Stimulated activated CD8-positive, alpha-beta memory T cell treated with anti-CD3 and anti-CD28 coated beads, Interleukin-7, amount 100 ng/mL, for 24 hours (primary cell): Measurements from ENCODE around the gene FCHSD2.
"Not testable (repeated sequence)": the region's sequence is repeated elsewhere in the genome, so short reads cannot be mapped to it uniquely, and the experiment has no call there.

Experiments
- DNase-seq: peaks from one replicate; pipeline ENCODE4 v3.0.0-alpha.2; 2020; ENCODE audit warnings: low read depth

The FCHSD2 gene

GRCh38 chr11:73151416-73151815 is 9.3 kb upstream of the FCHSD2 start:
- DNase-seq, result no peak

DNA sequence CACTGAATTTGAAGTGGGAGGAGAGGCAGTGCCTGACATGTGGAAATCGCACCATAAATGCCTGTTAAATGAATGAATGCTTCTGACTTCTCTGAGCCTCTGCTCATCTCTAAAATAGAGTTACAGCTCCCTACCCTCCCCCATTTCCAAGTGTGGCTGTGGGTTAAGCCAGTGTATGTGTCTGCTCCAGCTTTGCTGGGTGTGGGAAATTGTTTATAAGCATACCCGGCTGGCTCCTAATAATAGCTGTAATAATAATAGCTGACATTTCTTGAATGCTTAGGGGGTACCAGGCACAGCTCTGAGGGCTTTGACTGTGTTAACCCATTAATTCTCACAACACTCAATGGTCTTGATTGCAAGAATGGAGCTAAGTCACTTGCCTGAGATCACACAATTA is 7.0 kb upstream of the FCHSD2 start:
- no peak for DNase-seq

- DNase-seq, result no peak
These were observed 5.9 kb upstream of the FCHSD2 start for GRCh38 chr11:73147771-73148681.

DNA sequence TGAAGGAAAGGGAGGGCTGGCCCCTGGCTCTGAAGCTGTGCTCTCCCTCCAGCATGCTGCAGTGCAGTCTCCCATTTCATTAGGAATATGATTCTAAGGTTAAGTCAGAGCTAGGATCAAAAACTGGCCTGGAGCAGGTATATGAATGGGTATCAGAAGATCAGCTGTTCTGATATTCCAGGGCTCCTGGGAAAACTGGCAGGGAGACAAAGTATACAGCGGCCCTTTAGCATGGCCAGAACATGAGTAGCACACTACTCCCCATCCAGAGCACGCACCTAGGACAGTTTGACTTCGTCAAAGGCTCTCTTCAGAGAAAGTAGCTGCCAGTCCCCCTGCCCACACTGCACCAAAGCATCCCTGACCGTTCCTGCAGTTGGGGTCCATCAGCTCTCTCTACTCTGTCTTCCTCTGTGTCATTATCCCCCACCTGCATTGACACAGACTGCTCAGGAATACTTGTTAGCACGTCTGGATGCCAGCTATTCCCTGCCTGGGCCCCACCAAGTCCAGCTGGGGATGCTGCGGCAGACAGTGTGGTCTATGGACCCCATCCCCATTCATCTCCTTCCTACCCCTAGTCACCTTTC is 4.0 kb upstream of the FCHSD2 start:
- no peak for DNase-seq

- DNase-seq, result no peak
These were observed 1.2 kb upstream of the FCHSD2 start for GRCh38 chr11:73143126-73143838.

DNA sequence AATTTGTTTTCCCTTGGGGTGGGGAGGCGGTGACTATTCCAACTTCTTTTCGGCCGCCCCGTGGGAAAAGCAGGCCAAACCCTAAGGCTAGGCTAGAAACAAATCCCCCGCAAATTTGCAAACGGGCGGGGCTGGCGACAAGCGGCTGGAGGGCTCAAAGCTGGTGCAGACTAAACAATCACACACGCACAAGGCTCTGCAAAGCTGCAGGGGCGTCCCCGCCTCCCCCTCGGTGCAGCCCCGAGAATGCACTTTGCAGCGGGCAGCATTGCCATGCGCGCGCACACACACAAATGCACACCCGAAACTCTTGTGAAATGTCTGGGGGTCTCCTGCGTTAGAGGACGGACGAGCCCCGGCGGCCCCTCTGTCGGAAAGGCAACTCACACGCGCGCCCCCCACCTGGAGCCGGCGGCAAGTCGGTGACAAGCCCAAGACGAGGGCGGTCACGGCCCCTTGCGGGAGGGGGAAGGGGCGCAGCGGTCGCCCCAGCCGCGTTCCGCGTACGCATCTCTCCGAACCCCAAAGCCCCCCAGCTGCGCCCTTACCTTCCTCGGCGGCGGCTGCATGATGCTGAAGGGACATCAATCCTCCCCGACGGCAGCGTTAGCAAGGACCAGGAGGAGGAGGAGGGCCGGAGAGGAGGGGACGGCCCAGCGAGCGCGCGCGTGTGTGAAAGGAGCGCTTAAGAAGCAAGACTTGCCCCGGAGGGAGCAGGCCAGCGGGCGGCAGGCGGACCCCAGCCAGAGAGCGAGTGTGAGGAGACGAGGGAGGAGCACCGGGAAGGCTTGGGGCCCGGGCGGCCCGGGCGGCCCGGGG is 600 bp downstream of the FCHSD2 start:
- peak; percentile 23 for DNase-seq

GRCh38 chr11:73141031-73141308 is 1.1 kb downstream of the FCHSD2 start:
- DNase-seq, result no peak

DNA sequence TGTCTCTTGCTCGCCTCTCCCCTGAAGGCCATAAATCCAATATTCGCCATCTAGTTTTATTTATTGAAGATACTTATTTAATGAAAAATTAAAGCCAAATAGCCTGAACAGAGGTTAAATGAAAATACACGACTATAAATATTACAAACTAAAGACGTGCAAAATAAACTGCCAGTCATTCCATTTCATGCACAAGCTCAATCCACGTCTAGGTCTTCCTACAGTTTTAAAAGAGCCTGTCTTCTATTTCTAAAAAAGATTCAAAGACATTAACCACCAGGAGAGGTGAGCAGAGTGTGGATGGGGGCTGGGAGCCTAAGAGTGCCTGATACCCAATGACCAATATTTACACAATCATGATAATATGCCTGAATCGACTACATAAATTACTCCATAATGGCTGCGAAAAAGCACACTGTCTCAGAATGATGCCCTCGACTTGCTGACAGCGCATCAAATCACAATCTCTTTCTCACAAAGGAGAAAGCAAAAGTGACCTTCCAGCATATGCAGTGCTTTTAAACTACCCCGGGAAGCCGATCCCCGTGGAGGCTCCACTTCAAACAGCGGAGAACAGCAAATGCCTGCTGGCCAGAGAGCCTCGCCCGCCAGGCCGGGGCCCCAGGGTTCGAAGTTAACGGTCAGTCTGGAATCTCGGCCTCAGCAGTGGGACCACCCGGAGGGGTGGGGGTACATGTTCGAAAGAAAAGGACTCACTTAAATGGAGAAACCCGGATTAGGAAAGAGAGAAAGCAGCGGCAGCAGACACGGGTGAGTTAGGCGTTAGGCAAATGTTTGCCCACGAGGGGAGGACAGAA is 1.7 kb downstream of the FCHSD2 start:
- DNase-seq, result no peak

DNA sequence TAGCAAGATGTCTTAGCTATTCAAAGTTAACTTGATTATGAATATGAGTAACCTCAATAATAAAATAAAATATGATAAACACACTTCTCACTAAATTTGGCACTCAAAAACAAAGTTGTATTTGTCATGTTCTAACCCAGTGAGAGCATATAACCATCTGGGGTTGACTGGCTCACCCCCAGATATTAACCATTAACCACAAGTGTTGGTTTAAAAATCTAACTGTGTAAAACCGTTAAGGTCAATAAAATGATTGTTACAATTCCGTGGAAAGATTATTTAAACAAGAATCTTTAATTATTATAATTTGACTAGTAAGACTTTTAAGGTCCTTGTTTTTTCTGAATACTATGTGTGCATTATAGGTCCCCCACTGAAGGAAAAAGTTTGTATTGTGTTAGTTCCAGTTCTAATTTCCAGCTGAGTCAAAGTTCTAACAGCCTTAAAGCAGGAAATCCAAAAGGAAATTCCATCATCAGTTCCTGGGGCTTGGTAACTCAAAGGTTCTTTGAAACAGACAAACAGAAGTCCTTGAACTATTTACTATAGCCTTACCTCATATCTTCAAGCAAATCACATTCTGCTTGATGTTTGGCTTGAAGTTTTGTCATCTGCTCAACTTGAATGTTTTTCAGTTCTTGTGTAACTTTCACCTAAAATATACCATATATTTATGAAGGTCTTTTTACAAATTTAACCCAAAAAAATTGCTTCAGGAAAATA is 2.5 kb downstream of the FCHSD2 start:
- DNase-seq, result no peak

DNA sequence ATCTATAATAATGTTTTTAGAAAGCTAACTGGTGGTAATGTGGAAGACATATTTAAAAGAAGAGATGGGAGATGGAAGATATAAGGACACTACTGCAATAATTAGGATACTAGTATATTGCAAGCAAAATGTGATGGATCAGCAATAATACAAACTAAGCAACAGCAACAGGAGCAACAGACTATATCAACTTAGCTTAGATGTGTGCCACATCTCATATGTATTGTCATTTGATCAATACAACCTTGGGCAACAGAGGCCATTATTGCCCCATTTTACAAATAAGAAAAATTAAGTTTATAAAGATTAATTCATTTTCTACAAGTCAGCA is 4.2 kb downstream of the FCHSD2 start:
- DNase-seq, result no peak

DNA sequence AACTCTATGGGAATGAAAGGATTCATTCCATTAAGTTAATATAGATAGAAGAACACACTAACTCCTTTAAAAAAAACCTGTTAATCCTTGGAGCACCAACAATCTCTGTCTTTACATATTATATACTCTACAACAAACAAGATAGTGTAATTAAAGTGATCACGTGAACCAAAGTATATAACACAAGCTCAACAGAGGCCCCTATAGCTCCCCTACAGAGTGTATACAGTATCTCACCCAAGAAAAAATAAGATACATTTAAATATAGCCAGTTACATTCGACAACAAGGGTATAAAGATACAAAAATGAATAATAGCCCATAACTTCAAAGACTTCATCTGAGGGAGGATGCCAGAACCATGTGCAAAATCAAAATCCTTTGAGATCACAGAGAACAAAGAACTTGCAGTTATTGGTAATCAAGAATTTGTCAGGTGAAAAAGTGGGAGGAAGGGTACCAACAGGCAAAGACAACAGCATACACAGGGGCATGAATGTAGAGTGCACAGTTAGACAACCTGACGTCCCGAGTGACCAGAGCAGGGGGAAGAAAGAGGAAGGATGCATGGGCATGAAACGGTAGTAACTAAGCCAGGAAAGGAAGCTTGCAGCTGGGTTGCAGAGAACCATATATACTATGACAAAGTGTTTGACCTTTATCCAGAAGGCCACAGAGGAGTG is 4.7 kb downstream of the FCHSD2 start:
- no peak for DNase-seq

DNA sequence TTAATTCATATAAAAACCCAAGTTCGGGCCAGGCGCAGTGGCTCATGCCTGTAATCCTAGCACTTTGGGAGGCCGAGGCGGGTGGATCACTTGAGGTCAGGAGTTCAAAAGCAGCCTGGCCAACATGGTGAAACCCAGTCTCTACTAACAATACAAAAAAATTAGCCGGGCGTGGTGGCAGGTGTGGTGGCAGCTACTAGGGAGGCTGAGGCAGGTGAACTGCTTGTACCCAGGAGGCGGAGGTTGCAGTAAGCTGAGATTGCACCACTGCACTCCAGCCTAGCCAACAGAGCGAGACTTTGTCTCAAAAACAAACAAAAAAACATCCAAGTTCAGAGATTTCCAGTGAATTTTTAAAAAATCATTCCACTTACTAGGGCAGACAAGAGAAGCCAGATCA is 5.4 kb downstream of the FCHSD2 start:
- not testable (repeated sequence) for DNase-seq

DNA sequence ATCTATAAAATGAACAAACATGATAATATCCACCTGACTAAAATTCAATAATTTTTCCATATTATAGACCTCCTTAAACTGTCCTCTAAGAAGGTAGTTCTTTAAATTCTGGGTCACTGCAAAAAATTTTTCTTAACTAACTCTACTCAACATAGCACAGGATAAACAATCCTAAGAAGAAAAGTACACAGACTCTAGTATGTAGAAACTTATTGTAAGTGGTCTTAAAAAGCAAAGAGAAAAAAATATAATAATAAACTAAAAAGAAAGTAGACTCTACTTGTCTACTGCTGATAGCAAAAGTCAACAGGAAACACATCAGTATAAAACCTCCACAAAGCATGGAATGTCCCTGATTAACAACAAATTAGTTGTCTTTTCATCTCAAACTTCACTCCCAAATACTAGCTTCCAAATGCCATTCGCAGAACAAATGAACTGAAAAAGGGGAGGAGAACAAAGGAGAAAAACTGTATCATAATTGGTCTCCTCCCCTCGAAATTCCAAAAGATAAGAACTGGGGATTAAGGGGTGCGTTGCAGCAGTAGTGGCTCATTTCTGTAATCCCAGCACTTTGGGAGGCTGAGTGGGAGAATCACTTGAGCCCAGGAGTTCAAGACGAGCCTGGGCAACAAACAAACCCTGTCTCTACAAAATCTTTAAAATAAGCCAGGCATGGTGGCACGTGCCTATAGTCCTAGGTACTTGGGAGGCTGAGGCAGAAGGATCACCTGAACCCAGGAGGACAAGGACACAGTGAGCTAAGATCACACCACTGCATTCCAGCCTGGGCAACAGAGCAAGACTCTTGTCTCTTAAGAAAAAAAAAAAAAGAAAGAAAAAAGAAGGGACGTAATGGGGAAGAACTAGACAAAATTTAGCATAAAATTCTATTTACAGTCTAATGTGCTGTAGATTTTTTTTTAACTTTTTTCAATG is 6.5 kb downstream of the FCHSD2 start:
- DNase-seq, result no peak

DNA sequence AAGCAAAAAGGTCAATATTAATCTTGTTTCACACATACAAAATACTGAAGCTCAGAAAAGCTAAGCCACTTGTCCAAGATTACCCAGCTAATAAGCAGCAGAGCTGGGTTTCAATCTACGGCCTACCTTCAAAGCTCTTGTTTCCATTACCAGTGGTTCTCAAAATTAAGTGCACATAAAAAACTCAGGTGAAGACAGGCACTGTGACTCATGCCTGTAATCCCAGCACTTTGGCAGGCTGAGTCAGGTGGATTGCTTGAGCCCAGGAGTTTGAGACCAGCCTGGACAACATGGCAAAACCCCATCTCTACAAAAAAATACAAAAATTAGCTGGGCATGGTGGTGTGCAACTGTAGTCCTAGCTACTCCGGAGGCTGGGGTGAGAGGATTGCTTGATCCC is 9.8 kb downstream of the FCHSD2 start:
- not testable (repeated sequence) for DNase-seq

- DNase-seq, result no peak
These were observed 11.9 kb downstream of the FCHSD2 start for GRCh38 chr11:73130181-73130580.

- DNase-seq, result no peak
These were observed 12.9 kb downstream of the FCHSD2 start for GRCh38 chr11:73129198-73129597.

DNA sequence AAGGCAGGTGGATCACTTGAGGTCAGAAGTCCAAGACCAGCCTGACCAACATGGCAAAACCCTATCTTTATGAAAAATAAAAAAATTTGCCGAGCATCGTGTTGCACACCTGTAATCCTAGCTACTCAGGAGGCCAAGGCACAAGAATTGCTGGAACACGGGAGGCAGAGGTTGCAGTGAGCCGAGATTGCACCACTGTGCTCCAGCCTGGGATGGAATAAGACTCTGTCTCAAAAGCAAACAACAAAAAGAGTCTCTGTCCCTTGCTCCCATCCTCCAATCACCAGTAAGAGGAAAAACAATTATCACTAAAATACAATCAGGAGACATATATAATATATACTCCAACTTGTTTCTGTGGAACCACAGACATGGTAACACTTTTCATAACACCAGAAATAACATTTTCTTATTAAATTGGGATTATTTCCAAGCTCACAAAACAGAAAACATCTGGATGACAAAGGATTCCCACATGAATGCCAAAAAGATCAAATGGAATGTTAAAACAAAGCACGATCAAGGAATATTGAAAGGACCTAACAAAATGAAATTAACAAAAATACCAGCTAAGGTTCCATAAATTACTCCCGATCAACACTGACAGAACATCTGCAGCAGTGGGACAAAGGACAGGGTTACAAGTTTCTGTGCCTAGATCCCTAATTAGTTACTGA is 15.2 kb downstream of the FCHSD2 start:
- DNase-seq, result no peak

DNA sequence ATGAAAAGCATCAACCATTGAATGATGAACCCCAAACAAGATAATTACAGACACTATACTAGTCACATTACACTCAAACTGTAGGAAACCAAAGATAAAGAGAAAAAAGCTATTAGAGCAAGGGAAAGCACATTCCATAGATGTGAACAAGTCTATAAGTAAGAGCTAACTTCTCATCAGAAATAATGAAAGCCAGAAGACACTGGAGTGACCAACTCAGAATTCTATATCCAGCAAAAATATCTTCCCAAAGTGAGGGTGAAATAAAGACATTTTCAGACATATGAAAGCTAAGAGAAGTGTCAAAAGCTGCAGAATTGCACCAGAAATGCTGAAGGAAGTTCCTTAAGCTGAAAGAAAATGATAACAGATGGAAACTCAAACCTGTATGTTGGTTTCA is 17.3 kb downstream of the FCHSD2 start:
- DNase-seq, result no peak

GRCh38 chr11:73123892-73124291 is 18.2 kb downstream of the FCHSD2 start:
- not testable (repeated sequence) for DNase-seq
